ENCODE measurements around the gene LRRFIP1. TPM values are rescaled to one million over a fixed set of nuclear protein-coding genes. Genes with fewer than 3 reads are reported as not detected.

Gene LRRFIP1
- total RNA-seq, 1 donor from 2014 or later: 40.7 TPM

DNA sequence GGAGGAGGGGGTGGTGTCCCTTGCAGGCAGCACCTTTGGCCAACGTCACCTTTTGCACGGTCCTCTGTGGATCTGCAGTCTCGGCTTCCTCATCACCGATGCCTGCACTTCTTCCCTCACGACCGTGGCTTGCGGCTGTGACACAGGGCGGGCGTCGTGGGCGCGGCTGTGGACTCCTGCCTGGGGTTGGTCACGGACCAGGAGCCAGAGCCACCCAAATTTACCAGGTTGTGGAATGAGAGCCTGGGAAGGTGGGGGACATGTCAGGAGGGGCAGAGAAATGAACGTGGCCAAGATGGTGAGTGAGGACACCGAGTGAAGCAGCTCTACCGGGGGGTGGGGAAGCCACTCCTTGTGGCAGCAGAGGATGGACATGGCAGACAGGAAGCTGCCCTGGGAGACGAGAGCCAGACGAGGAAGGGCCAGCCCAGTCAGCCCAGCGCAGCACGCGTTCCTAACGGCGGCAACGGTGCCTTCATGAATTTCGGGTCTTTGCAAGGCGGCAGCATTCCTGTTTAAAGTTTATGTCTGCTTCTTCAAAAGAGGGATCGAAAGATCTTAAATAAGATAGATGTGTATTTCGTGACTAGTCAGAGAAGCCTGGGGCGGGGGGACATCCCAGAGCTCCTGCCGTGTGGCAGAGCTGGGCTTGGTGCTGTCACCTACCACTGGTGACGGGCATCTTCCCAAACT lies 84.2 kb downstream of the LRRFIP1 start:
- peaks cover 4% of the 10 kb centered on the region for H4K20me1 ChIP-seq (ENCODE audit: low read depth)
- peaks cover 12% of the 10 kb centered on the region for H3K4me1 ChIP-seq
- TF ChIP-seq EZH2phosphoT487 (IDR thresholded peaks at IDR 0.05): no peak
- TF ChIP-seq EZH2 (IDR thresholded peaks at IDR 0.05): no peak
- TF ChIP-seq, protein P1, sequence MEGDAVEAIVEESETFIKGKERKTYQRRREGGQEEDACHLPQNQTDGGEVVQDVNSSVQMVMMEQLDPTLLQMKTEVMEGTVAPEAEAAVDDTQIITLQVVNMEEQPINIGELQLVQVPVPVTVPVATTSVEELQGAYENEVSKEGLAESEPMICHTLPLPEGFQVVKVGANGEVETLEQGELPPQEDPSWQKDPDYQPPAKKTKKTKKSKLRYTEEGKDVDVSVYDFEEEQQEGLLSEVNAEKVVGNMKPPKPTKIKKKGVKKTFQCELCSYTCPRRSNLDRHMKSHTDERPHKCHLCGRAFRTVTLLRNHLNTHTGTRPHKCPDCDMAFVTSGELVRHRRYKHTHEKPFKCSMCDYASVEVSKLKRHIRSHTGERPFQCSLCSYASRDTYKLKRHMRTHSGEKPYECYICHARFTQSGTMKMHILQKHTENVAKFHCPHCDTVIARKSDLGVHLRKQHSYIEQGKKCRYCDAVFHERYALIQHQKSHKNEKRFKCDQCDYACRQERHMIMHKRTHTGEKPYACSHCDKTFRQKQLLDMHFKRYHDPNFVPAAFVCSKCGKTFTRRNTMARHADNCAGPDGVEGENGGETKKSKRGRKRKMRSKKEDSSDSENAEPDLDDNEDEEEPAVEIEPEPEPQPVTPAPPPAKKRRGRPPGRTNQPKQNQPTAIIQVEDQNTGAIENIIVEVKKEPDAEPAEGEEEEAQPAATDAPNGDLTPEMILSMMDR (IDR thresholded peaks at IDR 0.05): no peak
- H3K9ac ChIP-seq: no peak overlapping the region
- H3K27me3 ChIP-seq: no peaks in the 10 kb centered on the region
- DNase-seq (ENCODE audit: low spot score): no peak
- no peak overlapping the region for H3K27ac ChIP-seq
- Mint-ChIP-seq H3K4me3 (peak overlapping the region; percentile 22), H3K27ac (peak overlapping the region; percentile 72), H3K27me3 (ENCODE audit: insufficient read depth, low read depth) (peaks cover 2% of the 10 kb centered on the region), H3K9me3 (no peaks in the 10 kb centered on the region), H3K4me1 (peaks cover 42% of the 10 kb centered on the region), H3K36me3 (peaks cover 6% of the 10 kb centered on the region)
- H3F3A ChIP-seq (ENCODE audit: low read depth): peaks cover 4% of the 10 kb centered on the region
- H2AFZ ChIP-seq (replicated peaks): no peak overlapping the region
- H3K79me2 ChIP-seq (ENCODE audit: low read depth): no peaks in the 10 kb centered on the region
- H3K4me3 ChIP-seq: no peak overlapping the region
- H3K36me3 ChIP-seq: no peaks in the 10 kb centered on the region
- H3K4me2 ChIP-seq: no peak overlapping the region
- H3K9me3 ChIP-seq (ENCODE audit: low read depth): no peaks in the 10 kb centered on the region

DNA sequence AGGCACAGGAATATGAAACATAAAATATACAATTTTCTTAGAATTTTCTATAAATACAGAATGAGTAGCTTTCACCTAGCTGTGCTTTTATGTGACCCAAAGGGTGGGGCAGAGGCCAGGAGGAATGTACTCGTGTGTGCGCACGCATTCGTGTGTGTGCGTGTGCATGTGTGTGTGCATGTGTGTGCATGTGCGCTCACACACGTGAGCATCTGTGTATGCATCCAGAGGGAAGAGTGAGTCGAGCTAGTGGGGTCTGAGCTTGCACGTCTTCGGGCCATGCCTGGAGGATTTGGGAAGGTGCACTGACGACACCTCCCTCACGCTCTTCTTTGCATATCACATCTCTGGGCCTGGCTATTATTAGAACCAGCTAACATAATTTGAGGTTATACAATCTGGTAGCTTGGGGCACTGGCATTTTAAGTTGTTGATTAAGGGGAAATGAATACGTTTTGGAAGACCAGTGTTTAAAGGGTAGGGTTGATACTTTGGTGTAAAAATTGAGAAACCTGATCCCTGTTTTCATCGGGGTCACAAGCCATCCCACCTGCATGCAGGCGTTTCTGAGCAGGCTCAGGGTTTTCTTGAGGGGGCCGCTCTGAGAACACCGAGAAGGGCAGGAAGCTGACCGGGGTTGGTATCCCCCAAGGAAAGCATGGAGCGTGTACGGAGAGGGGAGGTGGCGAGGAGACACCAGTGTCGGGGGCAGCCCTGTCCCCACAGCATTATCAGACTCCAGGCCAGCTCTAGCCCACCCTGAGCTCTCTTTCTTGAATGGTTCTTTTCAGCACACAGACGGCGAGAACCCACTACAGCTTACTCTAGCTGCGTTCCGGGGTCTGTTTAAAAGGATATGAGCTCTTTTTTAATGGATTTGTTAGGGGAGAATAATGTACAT lies 85.3 kb downstream of the LRRFIP1 start:
- H3K4me3 ChIP-seq: no peak overlapping the region
- H3K36me3 ChIP-seq: no peaks in the 10 kb centered on the region
- no peak overlapping the region for H3K4me2 ChIP-seq
- DNase-seq (ENCODE audit: low spot score): no peak
- no peak overlapping the region for H3K27ac ChIP-seq
- H4K20me1 ChIP-seq (ENCODE audit: low read depth): peaks cover 4% of the 10 kb centered on the region
- peaks cover 12% of the 10 kb centered on the region for H3K4me1 ChIP-seq
- H3K27me3 Mint-ChIP-seq (ENCODE audit: insufficient read depth, low read depth): no peaks in the 10 kb centered on the region
- H3K4me3 Mint-ChIP-seq: no peak overlapping the region
- H3K27me3 ChIP-seq: no peaks in the 10 kb centered on the region
- peak overlapping the region; percentile 70 for H3K27ac Mint-ChIP-seq
- peaks cover 6% of the 10 kb centered on the region for H3K36me3 Mint-ChIP-seq
- no peaks in the 10 kb centered on the region for H3K9me3 ChIP-seq (ENCODE audit: low read depth)
- no peak overlapping the region for H2AFZ ChIP-seq (replicated peaks)
- H3K79me2 ChIP-seq (ENCODE audit: low read depth): no peaks in the 10 kb centered on the region
- peaks cover 49% of the 10 kb centered on the region for H3K4me1 Mint-ChIP-seq
- no peak overlapping the region for H3K9ac ChIP-seq
- H3K9me3 Mint-ChIP-seq: no peaks in the 10 kb centered on the region
- peaks cover 4% of the 10 kb centered on the region for H3F3A ChIP-seq (ENCODE audit: low read depth)
- no peak for TF ChIP-seq EZH2phosphoT487 (IDR thresholded peaks at IDR 0.05)

- Histone ChIP-seq H3K9me3 (ENCODE audit: low read depth) (no peaks in the 10 kb centered on the region), H3K27ac (no peak overlapping the region), H3K27me3 (no peaks in the 10 kb centered on the region), H2AFZ (replicated peaks) (no peak overlapping the region), H3K9ac (no peak overlapping the region), H3K4me3 (no peak overlapping the region), H3K36me3 (no peaks in the 10 kb centered on the region), H4K20me1 (ENCODE audit: low read depth) (no peaks in the 10 kb centered on the region), H3K4me1 (peaks cover 12% of the 10 kb centered on the region), H3K79me2 (ENCODE audit: low read depth) (no peaks in the 10 kb centered on the region), H3F3A (ENCODE audit: low read depth) (peaks cover 4% of the 10 kb centered on the region), H3K4me2 (peak overlapping the region; percentile 29)
- peaks cover 60% of the 10 kb centered on the region for H3K4me1 Mint-ChIP-seq
- peak; percentile 61 for DNase-seq (ENCODE audit: low spot score)
- TF ChIP-seq EZH2 (IDR thresholded peaks at IDR 0.05) (no peak), EZH2phosphoT487 (IDR thresholded peaks at IDR 0.05) (no peak)
- TF ChIP-seq, protein P1 (IDR thresholded peaks at IDR 0.05): no peak
- no peaks in the 10 kb centered on the region for H3K9me3 Mint-ChIP-seq
- peaks cover 6% of the 10 kb centered on the region for H3K36me3 Mint-ChIP-seq
- no peaks in the 10 kb centered on the region for H3K27me3 Mint-ChIP-seq (ENCODE audit: insufficient read depth, low read depth)
- peak overlapping the region; percentile 97 for H3K27ac Mint-ChIP-seq
- H3K4me3 Mint-ChIP-seq: peak overlapping the region; percentile 77
Observed at GRCh38 chr2:237714690-237715458, 87.5 kb downstream of the LRRFIP1 start.

Data from neural progenitor cell (in vitro differentiated cells).